PFSK-1 (cell line): ENCODE measurements around the gene DNAJB7.

Experiments
- FOXP2 ChIP-seq: optimal IDR thresholded peaks from 2 replicates; pipeline ENCODE3; 2011; ENCODE audit warnings: borderline replicate concordance, control low read depth, inconsistent platforms; ENCODE audit not compliant: insufficient read depth; ENCODE audit errors: extremely low read length, extremely low read depth
- POLR2AphosphoS5 ChIP-seq: IDR thresholded peaks from 2 replicates; pipeline ENCODE4 v1.6.1; 2012; ENCODE audit warnings: low read depth, mild to moderate bottlenecking, control low read depth, low read length, moderate library complexity
- SIN3A ChIP-seq: IDR thresholded peaks from 2 replicates; pipeline ENCODE4 v1.6.1; 2012; ENCODE audit warnings: mild to moderate bottlenecking, low read length, moderate library complexity, borderline replicate concordance; ENCODE audit not compliant: insufficient read depth
- TAF1 ChIP-seq: IDR thresholded peaks from 2 replicates; pipeline ENCODE4 v1.6.1; 2012; ENCODE audit warnings: low read length, control low read depth, borderline replicate concordance; ENCODE audit not compliant: insufficient read depth
- TF ChIP-seq, protein P1 (sequence below), 2 experiments: IDR thresholded peaks; 2 replicates each; pipeline versions ENCODE4 v1.6.1 to v1.8.0; 2011 to 2012; ENCODE audit warnings: low read depth in 2 of 2, low read length in 2 of 2, control low read depth in 1 of 2, inconsistent platforms in 1 of 2, mild to moderate bottlenecking in 1 of 2, moderate library complexity in 1 of 2; ENCODE audit not compliant: insufficient read depth in 1 of 2

The DNAJB7 gene

GRCh38 chr22:40856513-40857308 is 5.2 kb downstream of the DNAJB7 start, which contains the start of the genes ST13 and XPNPEP3:
ST13 (minus strand) TSS chr22:40856639; CDS start chr22:40856540, 99 bp downstream.
XPNPEP3 (plus strand) TSS chr22:40857148; CDS start chr22:40857182, 34 bp downstream.
- TF ChIP-seq POLR2AphosphoS5 (peak; percentile 57; the same call in 1 of the 2 replicates), SIN3A (no peak), TAF1 (peak; percentile 72; the same call in 1 of the 2 replicates), FOXP2 (peak; percentile 51)
- TF ChIP-seq, protein P1, sequence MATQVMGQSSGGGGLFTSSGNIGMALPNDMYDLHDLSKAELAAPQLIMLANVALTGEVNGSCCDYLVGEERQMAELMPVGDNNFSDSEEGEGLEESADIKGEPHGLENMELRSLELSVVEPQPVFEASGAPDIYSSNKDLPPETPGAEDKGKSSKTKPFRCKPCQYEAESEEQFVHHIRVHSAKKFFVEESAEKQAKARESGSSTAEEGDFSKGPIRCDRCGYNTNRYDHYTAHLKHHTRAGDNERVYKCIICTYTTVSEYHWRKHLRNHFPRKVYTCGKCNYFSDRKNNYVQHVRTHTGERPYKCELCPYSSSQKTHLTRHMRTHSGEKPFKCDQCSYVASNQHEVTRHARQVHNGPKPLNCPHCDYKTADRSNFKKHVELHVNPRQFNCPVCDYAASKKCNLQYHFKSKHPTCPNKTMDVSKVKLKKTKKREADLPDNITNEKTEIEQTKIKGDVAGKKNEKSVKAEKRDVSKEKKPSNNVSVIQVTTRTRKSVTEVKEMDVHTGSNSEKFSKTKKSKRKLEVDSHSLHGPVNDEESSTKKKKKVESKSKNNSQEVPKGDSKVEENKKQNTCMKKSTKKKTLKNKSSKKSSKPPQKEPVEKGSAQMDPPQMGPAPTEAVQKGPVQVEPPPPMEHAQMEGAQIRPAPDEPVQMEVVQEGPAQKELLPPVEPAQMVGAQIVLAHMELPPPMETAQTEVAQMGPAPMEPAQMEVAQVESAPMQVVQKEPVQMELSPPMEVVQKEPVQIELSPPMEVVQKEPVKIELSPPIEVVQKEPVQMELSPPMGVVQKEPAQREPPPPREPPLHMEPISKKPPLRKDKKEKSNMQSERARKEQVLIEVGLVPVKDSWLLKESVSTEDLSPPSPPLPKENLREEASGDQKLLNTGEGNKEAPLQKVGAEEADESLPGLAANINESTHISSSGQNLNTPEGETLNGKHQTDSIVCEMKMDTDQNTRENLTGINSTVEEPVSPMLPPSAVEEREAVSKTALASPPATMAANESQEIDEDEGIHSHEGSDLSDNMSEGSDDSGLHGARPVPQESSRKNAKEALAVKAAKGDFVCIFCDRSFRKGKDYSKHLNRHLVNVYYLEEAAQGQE (IDR thresholded peaks at IDR 0.05; ENCODE audit: insufficient read depth in 1 of 2, low read depth in 2 of 2, low read length in 2 of 2) = no peak

- TF ChIP-seq, protein P1 (IDR thresholded peaks at IDR 0.05; ENCODE audit: insufficient read depth in 1 of 2, low read depth in 2 of 2, low read length in 2 of 2) = no peak
- no peak for TF ChIP-seq FOXP2
- no peak for TF ChIP-seq TAF1
- peak; percentile 14; the same call in 1 of the 2 replicates for TF ChIP-seq POLR2AphosphoS5
- no peak for TF ChIP-seq SIN3A
Observed at GRCh38 chr22:40855979-40856512, 5.9 kb downstream of the DNAJB7 start.

DNA sequence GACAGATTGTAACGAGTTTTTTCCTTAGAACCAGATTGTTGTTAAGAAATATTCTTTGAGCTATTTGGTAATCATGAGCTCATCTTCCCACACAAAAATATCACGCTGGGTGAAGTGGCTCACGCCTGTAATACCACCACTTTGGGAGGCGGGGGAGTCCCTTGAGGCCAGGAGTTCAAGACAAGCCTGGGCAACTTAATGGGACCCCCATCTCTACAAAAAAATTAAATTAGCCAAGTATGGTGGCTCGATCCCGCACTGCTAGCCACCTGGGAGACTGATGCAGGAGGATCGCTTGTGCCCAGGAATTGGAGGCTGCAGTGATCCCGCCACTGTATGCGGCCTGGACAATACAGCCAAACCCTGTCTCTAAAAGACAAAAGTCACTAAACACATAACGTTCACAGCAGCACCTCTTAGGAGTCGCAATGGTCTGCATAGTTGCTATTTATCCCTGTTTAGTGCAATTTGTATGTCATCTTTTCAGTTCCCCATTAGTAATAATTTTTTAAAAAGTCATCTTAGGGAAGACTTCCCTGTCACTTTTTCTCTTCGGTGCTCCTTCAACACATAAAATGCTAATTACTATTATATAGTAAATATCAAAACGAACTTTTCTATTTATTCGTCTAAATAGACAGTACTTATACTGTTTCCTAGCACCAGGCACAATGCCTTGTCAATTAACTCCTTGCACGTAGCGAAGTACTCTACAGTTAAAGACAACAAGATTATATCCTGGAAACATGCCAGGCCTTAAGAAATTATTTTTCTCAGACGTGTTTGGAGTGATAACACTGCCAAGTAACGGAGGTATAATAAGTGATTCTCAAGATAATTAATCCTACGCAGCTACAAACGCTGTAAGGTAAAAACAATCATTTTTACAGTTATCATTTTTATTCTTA is 6.6 kb downstream of the DNAJB7 start:
- TF ChIP-seq, protein P1 (IDR thresholded peaks at IDR 0.05; ENCODE audit: insufficient read depth in 1 of 2, low read depth in 2 of 2, low read length in 2 of 2) = no peak
- TF ChIP-seq SIN3A = 0 out of 2 replicates have a peak, but pooled peaks have one; percentile 21

DNA sequence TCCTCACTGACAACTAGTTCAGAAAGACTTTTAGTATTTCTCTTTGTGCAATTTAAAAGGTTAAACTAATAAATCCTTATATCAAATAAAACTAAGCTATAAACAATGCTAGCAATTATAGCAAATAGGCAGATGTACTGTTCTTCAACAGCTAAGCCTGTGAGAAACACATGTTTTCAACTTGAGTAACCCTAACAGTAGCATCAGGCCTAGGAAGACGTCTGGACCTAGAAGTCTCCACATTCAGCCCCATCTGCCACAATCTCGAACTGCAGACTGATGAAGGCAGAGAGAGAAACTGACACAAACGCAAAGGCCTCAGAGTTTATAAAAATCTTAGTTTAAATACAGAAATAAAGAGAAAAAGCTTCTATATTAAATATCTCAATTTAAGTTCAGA is 8.0 kb downstream of the DNAJB7 start:
- no peak for TF ChIP-seq POLR2AphosphoS5
- TF ChIP-seq, protein P1 (IDR thresholded peaks at IDR 0.05; ENCODE audit: insufficient read depth in 1 of 2, low read depth in 2 of 2, low read length in 2 of 2) = no peak
- no peak for TF ChIP-seq TAF1
- TF ChIP-seq FOXP2 = no peak
- TF ChIP-seq SIN3A = no peak
